ENCODE measurements around the gene MRPS18C. TPM values are rescaled to one million over a fixed set of nuclear protein-coding genes. Genes with fewer than 3 reads are reported as not detected.
"Not testable (repeated sequence)": the region's sequence is repeated elsewhere in the genome, so short reads cannot be mapped to it uniquely, and the experiment has no call there.

The MRPS18C gene
- total and polyA plus RNA-seq, 12 donors: 17.2 to 112 (median 49.9) TPM

- Histone ChIP-seq H3K27ac (no peak overlapping the region), H3K4me3 (no peak overlapping the region), H3K4me1 (replicated peaks in 1 of 2) (peaks cover 0 to 13% of the 10 kb centered on the region in 2 donors), H3K27me3 (no peaks in the 10 kb centered on the region), H3K9me3 (replicated peaks in 1 of 3) (no peaks in the 10 kb centered on the region), H3K36me3 (replicated peaks in 1 of 2) (no peaks in the 10 kb centered on the region)
- intact Hi-C loops (cut with DNase I): no loop called here
- 80 to 86% (median 83%) methylated on average over 3 of the region's 3 CpGs for WGBS, 4 donors
- DNase-seq: no peak
- TF ChIP-seq CTCF (IDR thresholded peaks at IDR 0.05) (no peak), POLR2A (IDR thresholded peaks at IDR 0.05) (no peak)
These were observed 30.7 kb downstream of the MRPS18C start for GRCh38 chr4:83486457-83487129.

GRCh38 chr4:83489711-83490326 is 34.0 kb downstream of the MRPS18C start:
- Histone ChIP-seq H3K27ac (no peak overlapping the region), H3K4me1 (replicated peaks in 1 of 2) (peaks cover 0 to 6% of the 10 kb centered on the region in 2 donors), H3K36me3 (replicated peaks in 1 of 2) (no peaks in the 10 kb centered on the region), H3K27me3 (no peaks in the 10 kb centered on the region), H3K4me3 (no peak overlapping the region), H3K9me3 (replicated peaks in 1 of 3) (no peaks in the 10 kb centered on the region)
- intact Hi-C loops (cut with DNase I): no loop called here
- TF ChIP-seq POLR2A (IDR thresholded peaks at IDR 0.05) (no peak), CTCF (IDR thresholded peaks at IDR 0.05) (no peak)
- no peak for DNase-seq
- 23 to 41% (median 35%) methylated on average over 1 of the region's 1 CpG for WGBS, 4 donors

GRCh38 chr4:83490876-83491450 is 35.1 kb downstream of the MRPS18C start:
- H3K36me3 ChIP-seq (replicated peaks in 1 of 2): no peaks in the 10 kb centered on the region
- no peaks in the 10 kb centered on the region for H3K27me3 ChIP-seq
- DNase-seq: no peak
- intact Hi-C loops (cut with DNase I): no loop called here
- no peak overlapping the region for H3K4me3 ChIP-seq
- peak; percentile 19 to 50 (median 40) for TF ChIP-seq CTCF (IDR thresholded peaks at IDR 0.05)
- TF ChIP-seq POLR2A (IDR thresholded peaks at IDR 0.05): no peak
- WGBS, 4 donors: 2 to 14% (median 6%) methylated on average over 1 of the region's 1 CpG
- H3K27ac ChIP-seq: no peak overlapping the region
- H3K9me3 ChIP-seq (replicated peaks in 1 of 3): no peaks in the 10 kb centered on the region
- no peaks in the 10 kb centered on the region for H3K4me1 ChIP-seq (replicated peaks in 1 of 2)

GRCh38 chr4:83496085-83496917 is 40.4 kb downstream of the MRPS18C start:
- H3K4me1 ChIP-seq (replicated peaks in 1 of 2); H3K9me3 ChIP-seq (replicated peaks in 1 of 3); H3K36me3 ChIP-seq (replicated peaks in 1 of 2); intact Hi-C loops (cut with DNase I); H3K27ac ChIP-seq; H3K27me3 ChIP-seq; H3K4me3 ChIP-seq; DNase-seq: not testable (repeated sequence)
- WGBS, 4 donors: 75 to 88% (median 86%) methylated on average over 6 to 8 of the region's 8 CpGs
